ENCODE results near the gene IFIT3.

Gene IFIT3

DNA sequence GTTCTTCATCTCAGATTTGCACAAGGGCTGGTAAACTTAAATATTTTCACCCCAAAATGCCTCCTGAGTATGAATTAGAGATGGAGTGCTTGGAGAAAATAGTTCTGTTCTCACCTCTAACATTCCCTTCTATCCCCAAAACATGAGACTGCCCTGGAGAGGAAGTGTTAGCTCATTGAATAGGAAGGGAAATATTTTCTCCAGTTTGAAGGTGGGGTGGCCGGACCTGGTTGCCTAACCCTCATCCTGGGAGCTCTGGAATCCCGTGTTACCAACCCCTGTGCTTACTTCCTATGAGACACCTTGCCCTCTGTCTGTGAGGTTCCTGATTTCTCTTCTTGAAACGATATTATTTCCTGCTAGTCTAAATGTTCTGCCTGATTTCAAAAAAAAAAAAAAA lies 25.2 kb upstream of the IFIT3 start:
- TF ChIP-seq POLR2A (IDR thresholded peaks at IDR 0.05; ENCODE audit: extremely low read depth, insufficient read length) (no peak), MYC (IDR thresholded peaks at IDR 0.05; ENCODE audit: low read depth, low read length) (no peak)
- TF ChIP-seq, protein P1, sequence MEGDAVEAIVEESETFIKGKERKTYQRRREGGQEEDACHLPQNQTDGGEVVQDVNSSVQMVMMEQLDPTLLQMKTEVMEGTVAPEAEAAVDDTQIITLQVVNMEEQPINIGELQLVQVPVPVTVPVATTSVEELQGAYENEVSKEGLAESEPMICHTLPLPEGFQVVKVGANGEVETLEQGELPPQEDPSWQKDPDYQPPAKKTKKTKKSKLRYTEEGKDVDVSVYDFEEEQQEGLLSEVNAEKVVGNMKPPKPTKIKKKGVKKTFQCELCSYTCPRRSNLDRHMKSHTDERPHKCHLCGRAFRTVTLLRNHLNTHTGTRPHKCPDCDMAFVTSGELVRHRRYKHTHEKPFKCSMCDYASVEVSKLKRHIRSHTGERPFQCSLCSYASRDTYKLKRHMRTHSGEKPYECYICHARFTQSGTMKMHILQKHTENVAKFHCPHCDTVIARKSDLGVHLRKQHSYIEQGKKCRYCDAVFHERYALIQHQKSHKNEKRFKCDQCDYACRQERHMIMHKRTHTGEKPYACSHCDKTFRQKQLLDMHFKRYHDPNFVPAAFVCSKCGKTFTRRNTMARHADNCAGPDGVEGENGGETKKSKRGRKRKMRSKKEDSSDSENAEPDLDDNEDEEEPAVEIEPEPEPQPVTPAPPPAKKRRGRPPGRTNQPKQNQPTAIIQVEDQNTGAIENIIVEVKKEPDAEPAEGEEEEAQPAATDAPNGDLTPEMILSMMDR (IDR thresholded peaks at IDR 0.05; ENCODE audit: low read depth, low read length): no peak
- TF ChIP-seq, protein P2, sequence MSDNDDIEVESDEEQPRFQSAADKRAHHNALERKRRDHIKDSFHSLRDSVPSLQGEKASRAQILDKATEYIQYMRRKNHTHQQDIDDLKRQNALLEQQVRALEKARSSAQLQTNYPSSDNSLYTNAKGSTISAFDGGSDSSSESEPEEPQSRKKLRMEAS (IDR thresholded peaks at IDR 0.05; ENCODE audit: low read depth, low read length): no peak
- H3K4me3 ChIP-seq (ENCODE audit: low read depth, low read length): peak overlapping the region; percentile 83
- peak; percentile 11 for DNase-seq (ENCODE audit: low read depth)

DNA sequence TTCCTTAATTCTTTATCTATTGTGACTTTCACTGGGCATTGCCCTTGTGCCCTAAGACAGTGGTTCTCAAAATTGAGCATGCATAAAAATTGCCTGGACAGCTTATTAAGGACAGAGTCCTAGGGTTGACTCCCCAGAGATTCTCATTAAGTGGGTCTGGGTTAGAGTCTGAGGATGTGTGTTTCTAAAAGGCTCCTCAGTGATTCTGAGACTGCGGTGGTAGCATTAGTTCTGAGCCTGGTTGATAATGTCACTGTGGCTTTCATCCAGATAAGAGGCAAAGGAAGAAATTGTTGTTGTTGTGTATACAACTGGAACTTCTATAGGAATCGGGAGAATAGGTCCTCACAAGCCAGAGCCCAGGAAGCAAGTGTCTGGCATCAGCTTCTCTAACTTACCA lies 24.6 kb upstream of the IFIT3 start:
- H3K4me3 ChIP-seq (ENCODE audit: low read depth, low read length): peak overlapping the region; percentile 83
- DNase-seq (ENCODE audit: low read depth): no peak
- TF ChIP-seq POLR2A (IDR thresholded peaks at IDR 0.05; ENCODE audit: extremely low read depth, insufficient read length) (no peak), MYC (IDR thresholded peaks at IDR 0.05; ENCODE audit: low read depth, low read length) (no peak)
- TF ChIP-seq, protein P1 (IDR thresholded peaks at IDR 0.05; ENCODE audit: low read depth, low read length): no peak
- TF ChIP-seq, protein P2 (IDR thresholded peaks at IDR 0.05; ENCODE audit: low read depth, low read length): no peak

DNA sequence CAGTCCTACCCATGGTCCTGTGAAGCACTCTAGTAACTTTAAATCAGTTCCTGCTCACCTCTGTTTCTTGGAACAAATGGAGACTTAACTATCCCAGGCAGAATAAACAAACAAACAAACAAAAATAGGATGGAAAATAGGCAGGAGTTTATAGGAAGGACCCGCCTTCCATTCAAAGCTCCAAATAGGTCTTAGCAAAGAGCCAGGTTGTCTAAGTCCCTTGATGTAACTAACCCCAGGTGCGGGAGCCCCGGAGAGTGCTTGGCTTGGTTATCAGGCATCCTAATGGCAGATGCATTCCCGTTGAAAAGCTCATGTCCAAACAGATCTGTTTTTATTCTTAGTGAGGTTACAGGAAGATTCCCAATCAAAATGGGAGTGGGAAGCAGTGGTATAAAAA lies 23.8 kb upstream of the IFIT3 start:
- no peak for TF ChIP-seq MYC (IDR thresholded peaks at IDR 0.05; ENCODE audit: low read depth, low read length)
- TF ChIP-seq, protein P1 (IDR thresholded peaks at IDR 0.05; ENCODE audit: low read depth, low read length): no peak
- TF ChIP-seq, protein P2 (IDR thresholded peaks at IDR 0.05; ENCODE audit: low read depth, low read length): no peak
- no peak for TF ChIP-seq POLR2A (IDR thresholded peaks at IDR 0.05; ENCODE audit: extremely low read depth, insufficient read length)
- H3K4me3 ChIP-seq (ENCODE audit: low read depth, low read length): no peak overlapping the region
- no peak for DNase-seq (ENCODE audit: low read depth)

DNA sequence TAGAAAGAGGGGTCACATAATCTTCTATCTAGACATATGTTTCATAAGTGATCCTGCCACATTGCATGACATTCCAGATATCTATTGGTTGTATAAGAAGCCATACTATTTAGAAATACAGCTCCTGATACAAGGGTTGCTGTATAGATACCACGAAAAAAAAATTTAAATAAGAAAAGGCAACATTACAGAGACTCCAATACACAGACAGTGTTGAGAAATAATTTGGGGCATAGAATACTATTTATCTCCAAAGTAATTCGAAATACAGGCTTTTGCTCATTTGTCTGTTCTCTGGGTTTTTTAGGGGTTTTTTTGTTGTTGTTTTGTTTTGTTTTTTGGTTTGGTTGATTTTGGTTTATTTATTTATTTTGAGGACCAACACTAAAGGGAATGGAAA lies 23.4 kb upstream of the IFIT3 start:
- DNase-seq (ENCODE audit: low read depth): no peak
- TF ChIP-seq POLR2A (IDR thresholded peaks at IDR 0.05; ENCODE audit: extremely low read depth, insufficient read length) (no peak), MYC (IDR thresholded peaks at IDR 0.05; ENCODE audit: low read depth, low read length) (no peak)
- TF ChIP-seq, protein P2 (IDR thresholded peaks at IDR 0.05; ENCODE audit: low read depth, low read length): no peak
- TF ChIP-seq, protein P1 (IDR thresholded peaks at IDR 0.05; ENCODE audit: low read depth, low read length): no peak
- no peak overlapping the region for H3K4me3 ChIP-seq (ENCODE audit: low read depth, low read length)

DNA sequence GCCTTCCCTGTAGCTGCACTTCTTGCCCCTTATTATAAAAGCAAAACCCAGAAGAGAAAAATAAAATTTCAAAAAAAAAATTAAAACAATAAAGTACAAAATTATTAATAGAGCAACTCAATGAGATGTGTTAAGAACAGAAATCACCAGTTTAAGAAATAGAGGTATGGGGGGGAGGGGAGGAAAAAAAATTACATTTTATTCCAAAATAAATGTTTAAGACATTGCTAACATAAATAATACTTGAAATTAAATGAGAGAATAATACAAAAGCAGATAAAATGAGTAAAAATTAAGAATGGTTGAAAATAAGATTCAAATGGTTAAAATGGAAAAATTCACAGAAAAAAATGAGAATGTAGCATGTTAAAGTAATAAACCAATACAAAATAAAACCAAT lies 22.9 kb upstream of the IFIT3 start:
- TF ChIP-seq POLR2A (IDR thresholded peaks at IDR 0.05; ENCODE audit: extremely low read depth, insufficient read length) (no peak), MYC (IDR thresholded peaks at IDR 0.05; ENCODE audit: low read depth, low read length) (no peak)
- TF ChIP-seq, protein P2 (IDR thresholded peaks at IDR 0.05; ENCODE audit: low read depth, low read length): no peak
- TF ChIP-seq, protein P1 (IDR thresholded peaks at IDR 0.05; ENCODE audit: low read depth, low read length): no peak
- no peak for DNase-seq (ENCODE audit: low read depth)
- no peak overlapping the region for H3K4me3 ChIP-seq (ENCODE audit: low read depth, low read length)
